DOHH2 (cell line): ENCODE data around the gene MRGPRD.

Experiments
- H3F3A ChIP-seq: fragments of 200-600 bp; sonication (generic), shearing (Covaris generic); 2 replicates; pipeline ENCODE4 v1.6.0; 2016; ENCODE audit warnings: antibody characterized with exemption, mild to moderate bottlenecking; ENCODE audit not compliant: control insufficient read depth, insufficient read depth
- H3K27ac ChIP-seq: fragments of 200-600 bp; sonication (generic); 2 replicates; pipeline ENCODE4 v1.5.1; 2014; ENCODE audit warnings: low read depth, mild to moderate bottlenecking, low read length, moderate library complexity
- H3K27me3 ChIP-seq: fragments of 200-600 bp; sonication (generic); 2 replicates; pipeline ENCODE4 v1.6.1; 2014; ENCODE audit warnings: mild to moderate bottlenecking, low read length, mixed read lengths; ENCODE audit not compliant: control insufficient read depth
- H3K36me3 ChIP-seq: fragments of 200-600 bp; sonication (generic); 2 replicates; pipeline ENCODE4 v1.6.1; 2014; ENCODE audit warnings: mild to moderate bottlenecking, low read length, moderate library complexity, mixed read lengths; ENCODE audit not compliant: control insufficient read depth
- H3K4me1 ChIP-seq: fragments of 200-600 bp; sonication (generic); 2 replicates; pipeline ENCODE4 v1.6.1; 2014; ENCODE audit warnings: mild to moderate bottlenecking, low read length, mixed read lengths; ENCODE audit not compliant: control insufficient read depth
- H3K4me2 ChIP-seq: fragments of 200-600 bp; sonication (generic); 2 replicates; pipeline ENCODE4 v1.6.0; 2014; ENCODE audit warnings: mild to moderate bottlenecking, low read length, moderate library complexity
- H3K4me3 ChIP-seq: fragments of 200-600 bp; sonication (generic); 2 replicates; pipeline ENCODE4 v1.5.1; 2014; ENCODE audit warnings: mild to moderate bottlenecking, low read length, mixed read lengths
- H3K79me2 ChIP-seq: fragments of 200-600 bp; sonication (generic); 2 replicates; pipeline ENCODE4 v1.6.1; 2014; ENCODE audit warnings: mild to moderate bottlenecking, low read length, mixed read lengths; ENCODE audit not compliant: control insufficient read depth
- H3K9me2 ChIP-seq: fragments of 200-600 bp; sonication (generic); replicated peaks from 2 replicates; pipeline ENCODE4 v1.6.1; 2014; ENCODE audit warnings: mild to moderate bottlenecking, low read length, mixed read lengths; ENCODE audit not compliant: control insufficient read depth
- H3K9me3 ChIP-seq: fragments of 200-600 bp; sonication (generic); 2 replicates; pipeline ENCODE4 v1.6.1; 2014; ENCODE audit warnings: antibody characterized with exemption, low read length, mixed read lengths; ENCODE audit not compliant: control insufficient read depth, insufficient read depth
- H4K20me1 ChIP-seq: fragments of 200-600 bp; sonication (generic); 2 replicates; pipeline ENCODE4 v1.6.0; 2014; ENCODE audit warnings: low read depth, mild to moderate bottlenecking, antibody characterized with exemption, low read length, moderate library complexity; ENCODE audit not compliant: control insufficient read depth, insufficient read depth
- EZH2phosphoT487 ChIP-seq: fragments of 200-600 bp; sonication (generic); IDR thresholded peaks from 2 replicates; pipeline ENCODE4 v1.6.1; 2017; ENCODE audit warnings: borderline replicate concordance, mild to moderate bottlenecking, antibody characterized with exemption, low read length, moderate library complexity, mixed read lengths
- TF ChIP-seq, protein P1 (sequence below): fragments of 200-600 bp; sonication (generic); IDR thresholded peaks from one replicate; pipeline ENCODE4 v1.5.1; 2014; ENCODE audit warnings: antibody characterized with exemption, mild to moderate bottlenecking, low read depth, low read length; ENCODE audit not compliant: poor library complexity, severe bottlenecking

The MRGPRD gene

DNA sequence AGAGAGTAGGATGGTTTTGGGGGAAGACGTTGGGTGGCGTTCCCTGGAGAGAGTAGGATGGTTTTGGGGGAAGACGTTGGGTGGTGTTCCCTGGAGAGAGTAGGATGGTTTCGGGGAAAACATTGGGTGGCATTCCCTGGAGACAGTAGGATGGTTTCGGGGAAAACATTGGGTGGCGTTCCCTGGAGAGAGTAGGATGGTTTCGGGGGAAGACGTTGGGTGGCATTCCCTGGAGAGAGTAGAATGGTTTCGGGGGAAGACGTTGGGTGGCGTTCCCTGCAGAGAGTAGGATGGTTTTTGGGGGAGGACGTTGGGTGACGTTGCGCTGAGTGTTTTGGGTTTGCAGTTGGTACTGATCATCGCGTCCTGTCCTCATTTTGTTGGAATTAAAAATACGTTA is 48.9 kb downstream of the MRGPRD start:
- TF ChIP-seq, protein P1, sequence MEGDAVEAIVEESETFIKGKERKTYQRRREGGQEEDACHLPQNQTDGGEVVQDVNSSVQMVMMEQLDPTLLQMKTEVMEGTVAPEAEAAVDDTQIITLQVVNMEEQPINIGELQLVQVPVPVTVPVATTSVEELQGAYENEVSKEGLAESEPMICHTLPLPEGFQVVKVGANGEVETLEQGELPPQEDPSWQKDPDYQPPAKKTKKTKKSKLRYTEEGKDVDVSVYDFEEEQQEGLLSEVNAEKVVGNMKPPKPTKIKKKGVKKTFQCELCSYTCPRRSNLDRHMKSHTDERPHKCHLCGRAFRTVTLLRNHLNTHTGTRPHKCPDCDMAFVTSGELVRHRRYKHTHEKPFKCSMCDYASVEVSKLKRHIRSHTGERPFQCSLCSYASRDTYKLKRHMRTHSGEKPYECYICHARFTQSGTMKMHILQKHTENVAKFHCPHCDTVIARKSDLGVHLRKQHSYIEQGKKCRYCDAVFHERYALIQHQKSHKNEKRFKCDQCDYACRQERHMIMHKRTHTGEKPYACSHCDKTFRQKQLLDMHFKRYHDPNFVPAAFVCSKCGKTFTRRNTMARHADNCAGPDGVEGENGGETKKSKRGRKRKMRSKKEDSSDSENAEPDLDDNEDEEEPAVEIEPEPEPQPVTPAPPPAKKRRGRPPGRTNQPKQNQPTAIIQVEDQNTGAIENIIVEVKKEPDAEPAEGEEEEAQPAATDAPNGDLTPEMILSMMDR = no peak
- TF ChIP-seq EZH2phosphoT487 = no peak
- Histone ChIP-seq H3K4me2 (no peak overlapping the region), H3K4me3 (no peak overlapping the region), H4K20me1 (no peaks in the 10 kb centered on the region), H3K27ac (no peak overlapping the region), H3K27me3 (no peaks in the 10 kb centered on the region), H3F3A (no peaks in the 10 kb centered on the region), H3K79me2 (no peaks in the 10 kb centered on the region), H3K9me3 (no peaks in the 10 kb centered on the region), H3K36me3 (peaks cover 48% of the 10 kb centered on the region), H3K9me2 (no peaks in the 10 kb centered on the region), H3K4me1 (peaks cover 10% of the 10 kb centered on the region)

DNA sequence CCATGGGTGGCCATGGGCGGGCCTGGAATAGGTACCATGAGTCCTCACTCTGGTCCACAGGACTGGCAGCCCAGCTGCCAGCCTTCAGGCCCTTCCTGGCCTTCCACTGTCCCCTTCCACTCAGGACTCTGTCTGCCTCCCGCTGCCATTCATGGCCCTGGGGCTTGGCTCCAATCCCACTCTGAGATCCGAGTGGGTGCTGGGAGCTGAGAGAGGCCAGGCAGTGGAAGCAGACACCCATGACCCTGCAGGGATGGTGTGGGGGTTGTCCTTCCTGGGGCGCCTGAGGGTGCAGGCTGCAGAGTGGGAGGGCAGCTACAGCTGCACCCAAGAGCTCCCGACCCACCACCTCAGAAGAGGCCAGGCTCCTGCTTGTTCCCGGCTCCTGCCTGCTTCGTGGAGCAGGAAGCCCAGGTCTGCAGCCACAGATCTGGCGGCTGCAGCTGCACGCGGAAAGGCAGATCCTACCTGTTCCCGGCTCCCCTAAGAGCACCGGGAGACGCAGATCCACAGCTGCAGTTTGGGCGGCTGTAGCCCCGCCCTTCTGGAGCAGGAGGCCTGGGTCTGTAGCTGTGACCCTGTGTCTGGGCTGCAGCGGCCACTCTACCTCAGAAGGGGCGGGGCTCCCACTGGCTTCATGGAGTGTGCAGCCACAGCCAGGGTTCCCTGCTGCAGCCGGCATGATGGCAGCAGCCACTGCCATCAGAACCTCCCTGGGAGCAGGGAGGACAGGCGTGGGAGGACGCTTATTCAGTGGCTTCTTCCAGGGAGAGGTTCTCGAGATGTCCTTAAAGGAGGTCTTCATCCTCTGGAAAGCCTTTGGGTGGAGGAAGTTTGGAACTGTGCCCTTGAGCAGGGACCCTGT is 49.6 kb downstream of the MRGPRD start:
- Histone ChIP-seq H4K20me1 (no peaks in the 10 kb centered on the region), H3K4me1 (peaks cover 13% of the 10 kb centered on the region), H3K9me3 (peaks cover 2% of the 10 kb centered on the region; the same call in 1 of the 2 replicates), H3K27me3 (no peaks in the 10 kb centered on the region), H3K4me3 (no peak overlapping the region), H3K27ac (no peak overlapping the region), H3K4me2 (no peak overlapping the region), H3K79me2 (no peaks in the 10 kb centered on the region), H3F3A (no peaks in the 10 kb centered on the region), H3K9me2 (no peaks in the 10 kb centered on the region), H3K36me3 (peaks cover 48% of the 10 kb centered on the region)
- TF ChIP-seq, protein P1 = no peak
- TF ChIP-seq EZH2phosphoT487 = no peak
